GM18517 (cell line): ENCODE results near the gene UBE2D2.

Experiments
- ATAC-seq: cut with Tn5 transposase; IDR thresholded peaks from one replicate; pipeline ENCODE4 v1.9.1; 2021; ENCODE audit warnings: mild to moderate bottlenecking, moderate library complexity; ENCODE audit not compliant: unreplicated experiment

The UBE2D2 gene

DNA sequence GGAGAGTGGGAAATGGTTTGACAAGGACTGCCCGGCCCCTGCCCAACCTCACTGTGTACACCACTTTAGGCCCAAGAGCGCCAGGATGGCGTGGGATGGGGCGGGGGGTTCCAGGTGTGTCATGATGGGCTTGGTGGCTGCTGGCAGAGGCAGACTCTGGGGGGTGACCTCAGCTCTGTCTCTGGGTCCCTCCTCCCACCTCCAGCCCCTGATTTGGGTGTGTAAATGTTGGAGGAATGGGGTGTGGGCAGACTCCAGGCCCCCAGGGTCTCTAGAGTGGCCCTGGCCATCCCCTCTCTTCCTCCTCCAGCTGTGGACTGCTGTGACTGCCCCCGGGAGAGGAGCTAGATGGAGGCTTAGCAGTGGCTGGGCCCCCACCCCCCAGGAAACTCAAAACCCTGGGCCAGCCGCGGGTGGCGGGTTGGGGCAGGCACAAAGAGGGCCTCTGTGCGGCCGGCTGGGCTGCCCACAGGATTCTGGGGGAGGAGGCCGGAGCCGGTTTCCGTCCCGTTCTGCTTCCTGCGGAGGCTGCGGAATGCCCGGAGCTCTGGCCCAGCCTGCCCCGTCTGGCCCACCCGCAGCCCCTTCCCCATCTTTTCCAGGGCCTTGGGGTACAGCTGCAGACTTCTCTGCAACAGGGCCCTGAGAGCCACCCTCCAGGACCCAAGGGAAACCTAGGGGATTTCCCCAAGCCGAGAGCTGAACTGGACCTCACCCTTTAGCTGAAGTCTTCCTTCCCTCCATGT lies 110.1 kb downstream of the UBE2D2 start:
- ATAC-seq: no peak

- ATAC-seq: no peak
Measured at GRCh38 chr5:139675213-139675612, 114.1 kb downstream of the UBE2D2 start.

GRCh38 chr5:139675825-139676224 lies 114.7 kb downstream of the UBE2D2 start:
- no peak for ATAC-seq

DNA sequence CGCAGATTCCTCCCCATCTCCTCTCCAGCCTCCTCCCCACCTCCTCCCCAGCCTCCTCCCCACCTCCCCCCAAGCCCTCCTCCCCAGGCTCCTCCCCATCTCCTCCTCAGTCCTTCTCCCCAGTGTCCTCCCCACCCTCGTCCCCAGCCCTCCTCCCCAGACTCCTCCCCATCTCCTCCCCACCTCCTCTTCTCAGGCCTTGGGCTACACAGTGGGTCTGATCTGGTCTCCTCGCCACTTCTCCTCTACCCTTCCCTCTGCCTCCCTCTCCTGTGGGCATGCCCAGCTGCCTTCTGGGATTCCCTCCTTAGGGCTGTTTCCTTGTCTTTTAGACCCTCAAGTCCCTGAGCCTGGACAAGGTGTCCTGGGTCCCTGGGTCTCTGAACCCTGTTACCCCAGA lies 115.3 kb downstream of the UBE2D2 start:
- no peak for ATAC-seq

DNA sequence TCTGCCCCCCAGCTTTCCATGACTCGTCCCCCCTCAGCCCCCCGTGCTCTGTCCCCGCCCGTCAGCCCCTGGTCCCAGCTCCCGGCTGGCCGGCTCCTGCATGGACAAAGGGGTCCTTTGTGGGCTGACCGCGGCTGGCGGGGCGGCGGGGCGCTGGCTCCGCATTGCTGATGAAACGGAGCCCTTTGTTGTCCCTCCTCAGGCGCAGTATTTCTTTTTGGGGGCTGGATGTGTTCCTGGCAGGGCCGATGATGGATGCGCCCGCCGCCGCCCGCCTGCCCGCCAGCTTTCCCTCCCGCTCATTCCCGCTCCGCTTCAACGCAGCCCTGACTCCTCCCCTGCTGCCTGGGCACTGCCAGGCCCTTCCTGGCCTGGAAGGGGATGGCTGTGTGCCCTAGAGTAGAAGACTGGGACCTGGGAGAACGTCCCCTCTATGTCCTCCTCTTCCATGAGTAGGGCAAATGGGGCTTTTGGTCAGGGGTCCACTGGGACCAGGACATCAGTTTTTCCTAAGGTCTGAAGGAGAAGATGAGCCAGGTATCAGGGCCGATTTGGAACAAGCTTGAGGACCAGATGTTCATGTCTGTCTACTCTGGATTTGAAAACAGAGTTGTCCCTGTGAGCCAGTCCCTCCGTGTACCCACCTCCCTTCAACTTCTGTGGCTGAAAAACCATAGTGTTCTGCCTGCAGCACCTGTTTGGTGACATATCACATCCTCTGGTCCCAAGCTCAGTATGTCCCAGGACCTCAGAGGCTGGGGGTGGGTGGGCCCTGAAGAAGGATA lies 116.0 kb downstream of the UBE2D2 start:
- no peak for ATAC-seq
